ENCODE results near the gene CEP57L1.
"Not testable (repeated sequence)": the region's sequence is repeated elsewhere in the genome, so short reads cannot be mapped to it uniquely, and the experiment has no call there.

Gene CEP57L1

GRCh38 chr6:109117346-109118035 lies 22.2 kb downstream of the CEP57L1 start:
- DNase-seq = no peak

DNA sequence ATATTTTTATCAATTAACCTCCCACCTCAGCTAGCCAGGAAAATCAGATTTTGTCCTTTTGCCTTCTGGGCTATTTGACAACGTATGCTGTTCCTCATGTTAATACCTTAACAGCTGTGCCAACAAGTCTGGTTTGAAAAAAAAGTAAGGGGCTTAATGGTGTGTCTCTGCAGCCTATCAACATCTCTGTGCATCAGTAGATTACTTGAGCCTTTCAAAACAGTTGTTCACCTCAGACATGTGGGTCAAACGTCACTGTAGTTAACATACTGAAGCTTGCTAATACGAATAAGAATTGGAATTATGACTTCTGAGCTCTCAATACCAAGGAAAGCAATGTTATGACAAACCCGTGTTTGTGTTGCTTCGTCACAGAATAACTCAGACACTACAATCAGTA lies 23.0 kb downstream of the CEP57L1 start:
- DNase-seq = no peak

GRCh38 chr6:109118871-109119354 lies 23.6 kb downstream of the CEP57L1 start:
- DNase-seq = no peak

DNA sequence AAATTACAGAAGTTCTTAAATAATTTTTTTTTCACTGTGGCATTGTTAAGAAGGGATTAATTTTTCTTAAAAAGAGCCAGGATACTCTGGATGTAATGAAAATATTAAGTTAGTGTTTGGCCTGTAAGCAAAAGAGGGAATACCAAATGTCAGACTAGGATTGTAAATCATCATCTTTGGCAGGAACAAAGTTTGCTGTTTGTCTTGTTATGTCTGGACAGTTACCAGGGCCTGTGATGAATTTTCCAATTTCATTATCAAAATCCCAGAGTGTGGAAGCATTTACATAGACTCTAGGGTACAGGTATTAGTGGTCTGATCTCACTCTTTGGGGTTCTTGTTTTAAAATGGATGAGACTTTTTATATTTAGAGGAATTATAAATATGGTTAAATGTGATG lies 26.1 kb downstream of the CEP57L1 start:
- DNase-seq = no peak

- DNase-seq = no peak
Measured at GRCh38 chr6:109124219-109124618, 28.9 kb downstream of the CEP57L1 start.

GRCh38 chr6:109125504-109125903 lies 30.2 kb downstream of the CEP57L1 start:
- no peak for DNase-seq

DNA sequence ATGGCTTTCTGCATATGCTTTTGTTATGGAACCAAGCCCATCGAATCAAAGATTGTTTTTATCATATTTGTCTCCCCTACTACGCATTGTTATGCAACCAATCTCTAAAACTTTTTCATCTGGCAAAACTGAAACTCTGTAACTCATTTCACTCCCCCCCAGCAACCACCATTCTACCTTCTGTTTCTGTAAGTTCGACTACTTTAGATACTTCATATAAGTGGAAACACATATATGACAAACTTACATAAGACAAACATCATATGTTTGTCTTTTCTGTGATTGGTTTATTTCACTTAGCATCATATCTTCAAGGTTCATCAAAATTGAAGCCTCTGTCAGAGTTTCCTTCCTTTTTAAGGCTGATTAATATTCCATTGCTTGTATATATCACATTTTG lies 34.8 kb downstream of the CEP57L1 start:
- no peak for DNase-seq

DNA sequence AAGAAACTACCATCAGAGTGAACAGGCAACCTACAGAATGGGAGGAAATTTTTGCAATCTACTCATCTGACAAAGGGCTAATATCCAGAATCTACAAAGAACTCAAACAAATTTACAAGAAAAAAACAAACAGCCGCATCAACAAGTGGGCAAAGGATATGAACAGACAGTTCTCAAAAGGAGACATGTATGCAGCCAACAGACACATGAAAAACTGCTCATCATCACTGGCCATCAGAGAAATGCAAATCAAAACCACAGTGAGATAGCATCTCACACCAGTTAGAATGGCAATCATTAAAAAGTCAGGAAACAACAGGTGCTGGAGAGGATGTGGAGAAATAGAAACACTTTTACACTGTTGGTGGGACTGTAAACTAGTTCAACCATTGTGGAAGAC lies 40.3 kb downstream of the CEP57L1 start:
- DNase-seq = not testable (repeated sequence)

DNA sequence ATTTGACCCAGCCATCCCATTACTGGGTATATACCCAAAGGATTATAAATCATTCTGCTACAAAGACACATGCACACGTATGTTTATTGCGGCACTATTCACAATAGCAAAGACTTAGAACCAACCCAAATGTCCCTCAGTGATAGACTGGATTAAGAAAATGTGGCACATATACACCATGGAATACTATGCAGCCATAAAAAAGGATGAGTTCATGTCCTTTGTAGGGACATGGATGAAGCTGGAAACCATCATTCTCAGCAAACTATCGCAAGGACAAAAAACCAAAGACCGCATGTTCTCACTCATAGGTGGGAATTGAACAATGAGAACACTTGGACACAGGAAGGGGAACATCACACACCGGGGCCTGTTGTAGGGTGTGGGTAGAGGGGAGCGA lies 40.7 kb downstream of the CEP57L1 start:
- DNase-seq = not testable (repeated sequence)

- DNase-seq = not testable (repeated sequence)
Measured at GRCh38 chr6:109136530-109136929, 41.2 kb downstream of the CEP57L1 start.

GRCh38 chr6:109139109-109139508 lies 43.8 kb downstream of the CEP57L1 start:
- DNase-seq = no peak

DNA sequence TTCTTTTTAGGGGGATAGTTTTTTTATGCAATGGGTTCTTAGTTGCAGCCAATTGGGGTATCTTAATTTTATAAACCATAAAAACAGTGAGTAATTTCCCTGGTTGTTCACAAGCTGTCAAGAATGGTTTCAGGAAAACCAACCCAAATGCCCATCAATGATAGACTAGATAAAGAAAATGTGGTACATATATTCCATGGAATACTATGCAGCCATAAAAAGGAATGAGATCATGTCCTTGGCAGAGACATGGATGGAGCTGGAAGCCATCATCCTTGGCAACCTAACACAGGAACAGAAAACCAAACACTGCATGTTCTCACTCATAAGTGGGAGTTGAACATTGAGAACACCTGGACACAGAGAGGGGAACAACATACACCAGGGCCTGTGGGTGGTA lies 46.8 kb downstream of the CEP57L1 start:
- DNase-seq = not testable (repeated sequence)

DNA sequence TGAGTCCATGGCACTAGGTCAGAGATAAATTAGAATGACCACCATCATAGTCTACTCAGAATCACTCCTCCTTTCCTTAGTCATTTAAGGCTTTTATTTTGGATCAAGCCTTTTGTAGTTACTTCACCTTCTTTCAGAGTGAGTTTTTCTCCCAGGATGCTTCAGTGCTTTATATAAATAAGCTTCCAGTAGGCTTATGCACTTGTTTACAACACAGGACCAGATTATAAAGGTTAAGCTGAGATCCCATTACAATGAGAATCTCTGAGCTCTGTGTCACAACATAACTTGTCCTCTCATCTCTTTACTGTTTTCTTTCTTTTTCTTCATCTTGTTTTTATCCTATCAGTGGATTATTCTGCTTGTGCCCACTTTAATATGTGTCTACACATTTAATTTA lies 47.9 kb downstream of the CEP57L1 start:
- DNase-seq = no peak

DNA sequence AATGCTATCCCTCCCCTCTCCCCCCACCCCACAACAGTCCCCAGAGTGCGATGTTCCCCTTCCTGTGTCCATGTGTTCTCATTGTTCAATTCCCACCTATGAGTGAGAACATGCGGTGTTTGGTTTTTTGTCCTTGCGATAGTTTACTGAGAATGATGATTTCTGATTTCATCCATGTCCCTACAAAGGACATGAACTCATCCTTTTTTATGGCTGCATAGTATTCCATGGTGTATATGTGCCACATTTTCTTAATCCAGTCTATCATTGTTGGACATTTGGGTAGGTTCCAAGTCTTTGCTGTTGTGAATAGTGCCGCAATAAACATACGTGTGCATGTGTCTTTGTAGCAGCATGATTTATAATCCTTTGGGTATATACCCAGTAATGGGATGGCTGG lies 52.9 kb downstream of the CEP57L1 start:
- DNase-seq = not testable (repeated sequence)

DNA sequence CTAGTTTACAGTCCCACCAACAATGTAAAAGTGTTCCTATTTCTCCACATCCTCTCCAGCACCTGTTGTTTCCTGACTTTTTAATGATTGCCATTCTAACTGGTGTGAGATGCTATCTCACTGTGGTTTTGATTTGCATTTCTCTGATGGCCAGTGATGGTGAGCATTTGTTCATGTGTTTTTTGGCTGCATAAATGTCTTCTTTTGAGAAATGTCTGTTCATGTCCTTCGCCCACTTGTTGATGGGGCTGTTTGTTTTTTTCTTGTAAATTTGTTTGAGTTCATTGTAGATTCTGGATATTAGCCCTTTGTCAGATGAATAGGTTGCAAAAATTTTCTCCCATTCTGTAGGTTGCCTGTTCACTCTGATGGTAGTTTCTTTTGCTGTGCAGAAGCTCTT lies 53.4 kb downstream of the CEP57L1 start:
- not testable (repeated sequence) for DNase-seq

DNA sequence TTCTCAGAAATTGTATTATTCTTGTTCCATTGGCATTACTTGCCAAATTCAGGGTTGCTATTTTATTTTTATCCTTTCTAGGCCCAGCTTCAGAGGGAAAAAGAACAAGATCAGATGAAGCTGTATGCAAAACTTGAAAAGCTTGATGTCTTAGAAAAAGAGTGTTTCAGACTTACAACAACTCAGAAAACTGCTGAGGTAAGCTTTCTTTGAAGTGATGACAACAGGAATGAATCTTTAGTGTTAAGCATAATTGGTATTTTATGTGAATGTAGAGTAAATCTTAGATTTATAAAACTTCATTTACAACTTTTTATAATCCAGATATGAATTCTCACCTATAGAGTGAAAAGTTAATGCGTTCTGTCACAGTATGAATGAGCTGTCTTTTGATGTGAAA lies 58.4 kb downstream of the CEP57L1 start:
- no peak for DNase-seq

DNA sequence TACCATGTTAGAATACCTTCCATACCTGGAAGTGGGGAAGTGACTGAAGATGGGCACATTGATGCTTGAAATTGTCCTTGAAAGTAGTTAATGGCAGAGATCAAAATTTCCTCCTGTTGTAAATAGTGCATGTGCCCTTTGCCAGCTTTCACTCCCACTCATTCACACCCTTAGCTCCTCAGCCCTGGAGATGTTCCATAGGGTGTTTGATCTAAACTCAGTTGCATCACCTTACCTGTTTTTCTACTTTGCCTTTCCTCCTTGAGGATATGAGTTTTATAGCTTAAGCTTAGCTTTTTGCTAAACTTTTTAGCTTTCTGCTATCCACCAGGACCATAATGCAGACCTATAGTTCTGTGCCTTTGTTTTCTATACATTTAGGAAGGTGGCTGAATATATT lies 69.0 kb downstream of the CEP57L1 start:
- no peak for DNase-seq

- peak; percentile 41 for DNase-seq
Measured at GRCh38 chr6:109165392-109165974, 70.2 kb downstream of the CEP57L1 start.

- peak; percentile 71 for DNase-seq
Measured at GRCh38 chr6:109166673-109167072, 71.4 kb downstream of the CEP57L1 start.

GRCh38 chr6:109167562-109167961 lies 72.3 kb downstream of the CEP57L1 start:
- DNase-seq = peak; percentile 74

- DNase-seq = no peak
Measured at GRCh38 chr6:109170333-109170732, 75.0 kb downstream of the CEP57L1 start.

DNA sequence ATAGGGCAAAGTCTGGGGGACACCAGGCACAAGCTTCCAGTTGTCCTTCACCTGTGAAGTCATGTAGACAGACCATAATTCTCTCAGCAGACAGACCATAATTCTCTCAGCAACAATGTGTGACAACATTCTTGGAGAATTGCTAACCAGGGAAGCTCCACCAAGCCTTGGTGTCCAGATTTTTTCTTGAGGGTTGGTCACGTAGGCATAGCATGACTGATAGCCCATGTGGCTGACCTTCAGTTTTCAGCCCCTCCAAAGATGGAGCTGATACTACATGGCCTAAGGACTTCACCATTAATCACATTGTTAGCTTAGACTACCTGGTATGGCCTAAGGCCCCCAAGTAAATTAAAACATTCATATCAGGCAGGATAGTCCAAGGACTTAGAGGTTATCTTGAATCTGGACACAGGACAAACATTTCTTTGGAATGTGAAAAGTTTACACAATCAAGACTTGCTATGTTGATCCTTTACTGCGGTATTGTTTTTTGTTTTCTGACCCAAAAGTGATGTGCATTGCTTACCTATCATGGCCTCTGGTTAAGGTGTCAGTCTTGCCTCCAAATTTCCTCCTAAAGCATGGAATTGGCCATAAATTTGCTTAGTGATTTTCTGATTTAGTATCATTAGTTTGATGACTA lies 76.9 kb downstream of the CEP57L1 start:
- no peak for DNase-seq

GRCh38 chr6:109174916-109175315 lies 79.6 kb downstream of the CEP57L1 start:
- DNase-seq = no peak

DNA sequence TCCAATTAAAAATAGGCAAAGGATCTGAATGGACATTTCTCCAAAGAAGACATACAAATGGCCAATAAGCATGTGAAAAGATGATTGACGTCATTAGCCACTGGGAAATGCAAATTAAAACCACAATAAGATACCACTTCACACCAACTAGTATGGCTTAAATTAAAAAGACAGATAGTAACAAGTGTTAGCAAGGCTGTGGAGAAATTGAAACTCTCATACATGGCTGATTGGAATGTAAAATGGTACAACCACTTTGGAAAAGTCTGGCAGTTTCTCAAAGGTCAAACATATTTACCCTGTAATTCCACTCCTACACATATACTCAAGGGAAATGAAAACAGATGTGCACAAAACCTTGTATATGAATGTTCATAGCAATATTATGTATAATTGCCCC lies 83.6 kb downstream of the CEP57L1 start:
- no peak for DNase-seq
